OCI-LY7 (cell line): ENCODE measurements around the gene DDRGK1. TPM values are rescaled to one million over a fixed set of nuclear protein-coding genes. Genes with fewer than 3 reads are reported as not detected.
"Not testable (repeated sequence)": the region's sequence is repeated elsewhere in the genome, so short reads cannot be mapped to it uniquely, and the experiment has no call there.

ENCODE experiments used
- BruUV-seq: library from RNA; stranded (reverse); fragments of 400-500 nt; replicated peaks from 2 replicates; lab custom pipeline; 2021; lab: Mats Ljungman, UMichigan
- CTCF ChIA-PET: fragments of 300-600 bp; sonication (Branson Sonifier 250); formaldehyde crosslinking; loops from one replicate; lab custom pipeline; 2022; ENCODE audit warnings: antibody characterized with exemption; ENCODE audit not compliant: unreplicated experiment; lab: Charles Lee
- POLR2A ChIA-PET: fragments of 300-600 bp; sonication (Branson Sonifier 250); formaldehyde crosslinking; loops from one replicate; lab custom pipeline; 2022; ENCODE audit warnings: antibody characterized with exemption; lab: Charles Lee
- DNase-seq: peaks from one replicate; pipeline ENCODE4 v3.0.0-alpha.2; 2015; ENCODE audit warnings: low spot score
- H2AFZ ChIP-seq: fragments of 200-600 bp; sonication (generic), shearing (Covaris generic); 2 replicates; pipeline ENCODE4 v1.6.1; 2014; ENCODE audit warnings: mild to moderate bottlenecking, antibody characterized with exemption, low read length, moderate library complexity
- H3K27ac ChIP-seq: fragments of 200-600 bp; sonication (generic); 2 replicates; pipeline ENCODE4 v1.5.1; 2014; ENCODE audit warnings: mixed run types, low read depth, mild to moderate bottlenecking, moderate library complexity, low read length, inconsistent platforms; ENCODE audit not compliant: poor library complexity, severe bottlenecking
- H3K36me3 ChIP-seq: fragments of 200-600 bp; sonication (generic); 2 replicates; pipeline ENCODE4 v1.6.1; 2014; ENCODE audit warnings: mild to moderate bottlenecking, antibody characterized with exemption, low read length, moderate library complexity, mixed read lengths; ENCODE audit not compliant: insufficient read depth
- H3K4me1 ChIP-seq: fragments of 200-600 bp; sonication (generic); 2 replicates; pipeline ENCODE4 v1.5.1; 2014; ENCODE audit warnings: mild to moderate bottlenecking, low read length; ENCODE audit not compliant: insufficient read depth, poor library complexity, severe bottlenecking
- H3K4me2 ChIP-seq: fragments of 200-600 bp; sonication (generic); 2 replicates; pipeline ENCODE4 v1.6.1; 2014; ENCODE audit warnings: mild to moderate bottlenecking, low read length
- H3K4me3 ChIP-seq: fragments of 200-600 bp; sonication (generic); 2 replicates; pipeline ENCODE4 v1.5.1; 2014; ENCODE audit warnings: mild to moderate bottlenecking, low read depth, low read length; ENCODE audit not compliant: poor library complexity, severe bottlenecking
- H3K79me2 ChIP-seq: fragments of 200-600 bp; sonication (generic); 2 replicates; pipeline ENCODE4 v1.6.1; 2016; ENCODE audit warnings: low read depth, mild to moderate bottlenecking, low read length, moderate library complexity, mixed read lengths; ENCODE audit not compliant: insufficient read depth
- H3K9me2 ChIP-seq: fragments of 200-600 bp; sonication (generic); 2 replicates; pipeline ENCODE4 v1.6.1; 2016; ENCODE audit warnings: mild to moderate bottlenecking, low read length, mixed read lengths; ENCODE audit not compliant: insufficient read depth
- H3K9me3 ChIP-seq: fragments of 200-600 bp; sonication (generic); 2 replicates; pipeline ENCODE4 v1.6.1; 2014; ENCODE audit warnings: mild to moderate bottlenecking, mixed run types, low read length, mixed read lengths
- H4K20me1 ChIP-seq: fragments of 200-600 bp; sonication (generic); 2 replicates; pipeline ENCODE4 v1.6.1; 2014; ENCODE audit warnings: mild to moderate bottlenecking, antibody characterized with exemption, low read length, moderate library complexity, mixed read lengths; ENCODE audit not compliant: insufficient read depth
- CTCF ChIP-seq: fragments of 200-600 bp; sonication (generic); conservative IDR thresholded peaks from 2 replicates; pipeline ENCODE4 v1.5.1; 2014; ENCODE audit warnings: mild to moderate bottlenecking, antibody characterized with exemption, low read length, moderate library complexity, mixed read lengths
- EZH2phosphoT487 ChIP-seq: fragments of 200-600 bp; sonication (generic); IDR thresholded peaks from 2 replicates; pipeline ENCODE4 v1.6.1; 2018; ENCODE audit warnings: low read depth, borderline replicate concordance, mild to moderate bottlenecking, mixed run types, antibody characterized with exemption, low read length, moderate library complexity, mixed read lengths
- intact Hi-C: fragments of 100-400 bp; cut with micrococcal nuclease; formaldehyde crosslinking; loops from one replicate; pipeline ENCODE4 v1.10.0; 2022; ENCODE audit not compliant: unreplicated experiment
- total RNA-seq, 2 experiments: library from RNA; depleted of rRNA in 1 of 2; stranded (reverse); fragments of >200 nt in 1 of 2; shearing (Covaris generic) in 1 of 2; gene quantifications; 2 replicates each; pipeline ENCODE4 v1.2.3, GENCODE V29; 2014 to 2022

DDRGK1 gene
- total RNA-seq, 2 experiments from 2014 or later: 37.7 to 55.0 TPM

DNA sequence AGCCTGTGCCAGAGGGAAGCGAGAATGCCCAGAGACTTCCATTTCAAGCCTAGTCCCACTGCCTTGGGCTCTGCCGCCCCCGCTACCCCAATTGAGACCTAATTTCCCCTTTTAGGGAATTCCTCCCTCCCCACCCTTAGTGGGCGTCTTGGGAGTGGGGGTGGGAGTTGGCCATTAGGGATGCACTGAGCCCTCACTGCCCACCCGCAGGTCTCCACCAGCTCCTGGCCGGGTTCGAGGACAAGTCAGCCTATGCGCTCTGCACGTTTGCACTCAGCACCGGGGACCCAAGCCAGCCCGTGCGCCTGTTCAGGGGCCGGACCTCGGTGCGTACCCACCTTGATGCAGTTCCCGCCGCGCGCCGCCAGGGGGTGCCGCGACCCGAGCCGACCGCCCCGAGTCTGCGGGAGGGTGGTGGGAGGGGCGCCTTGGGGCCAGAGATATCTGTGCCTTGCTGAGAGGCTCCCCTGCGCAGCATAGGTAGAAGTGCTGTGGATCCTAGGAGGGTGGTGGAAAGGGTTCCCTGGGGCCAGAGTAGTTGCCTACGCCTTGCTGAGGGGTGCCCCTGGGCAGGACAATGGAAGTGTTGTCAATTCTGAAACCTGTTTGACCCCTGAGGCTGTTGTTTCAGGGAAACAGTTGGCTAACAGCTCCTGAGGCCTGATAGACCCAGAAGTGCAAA is 14.0 kb upstream of the DDRGK1 start:
- Histone ChIP-seq H3K4me3 (no peak overlapping the region), H3K4me1 (peaks cover 15% of the 10 kb centered on the region), H3K27ac (no peak overlapping the region), H3K79me2 (no peaks in the 10 kb centered on the region), H3K9me3 (no peaks in the 10 kb centered on the region), H3K9me2 (no peaks in the 10 kb centered on the region), H3K36me3 (peaks cover 72% of the 10 kb centered on the region), H4K20me1 (no peaks in the 10 kb centered on the region), H2AFZ (no peak overlapping the region), H3K4me2 (no peak overlapping the region)
- ChIA-PET CTCF (no interaction called here), POLR2A (interaction anchor here (0.6 to 0.9 kb wide), 4 partner anchors 8 to 1158 kb away, joined by 3 to 5 read pairs (median 4); no protein-coding TSS in a partner anchor)
- TF ChIP-seq EZH2phosphoT487 (no peak), CTCF (peak; percentile 78)
- intact Hi-C loops: loop anchor here (2.0 kb wide), 1 partner anchor 98 kb away; no protein-coding TSS in a partner anchor
- peak; percentile 43 for DNase-seq
- BruUV-seq: no TSS peak

DNA sequence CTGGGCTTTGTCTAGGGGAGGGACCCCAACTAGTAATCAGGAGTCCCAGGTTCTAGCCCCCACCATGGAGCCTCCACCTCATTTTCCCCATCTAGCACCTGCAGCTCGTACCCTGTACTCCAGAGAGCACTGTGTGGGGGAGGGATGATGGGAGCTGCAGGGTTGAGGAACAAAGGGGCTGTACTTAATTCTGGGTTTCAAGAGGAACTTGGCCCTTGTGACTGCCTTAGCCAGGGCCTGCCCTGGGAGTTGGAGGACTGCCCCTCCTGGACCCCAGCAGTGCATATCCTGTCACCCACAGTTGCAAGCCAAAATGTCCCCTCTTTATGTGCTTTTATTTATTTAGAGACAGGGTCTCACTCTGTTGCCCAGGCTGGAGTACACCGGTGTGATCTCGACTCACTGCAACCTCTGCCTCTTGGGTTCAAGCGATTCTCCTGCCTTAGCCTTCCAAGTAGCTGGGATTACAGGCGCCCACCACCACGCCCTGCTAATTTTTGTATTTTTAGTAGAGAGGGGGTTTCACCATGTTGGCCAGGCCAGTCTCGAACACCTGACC is 11.0 kb upstream of the DDRGK1 start:
- H3K9me3 ChIP-seq, CTCF ChIA-PET, H3K4me1 ChIP-seq, DNase-seq, H3K9me2 ChIP-seq, H2AFZ ChIP-seq, BruUV-seq, intact Hi-C loops, H3K4me2 ChIP-seq, H4K20me1 ChIP-seq, H3K4me3 ChIP-seq, H3K27ac ChIP-seq: not testable (repeated sequence)
- Histone ChIP-seq H3K79me2 (peaks cover 12% of the 10 kb centered on the region), H3K36me3 (peaks cover 62% of the 10 kb centered on the region)
- POLR2A ChIA-PET: interaction anchor here (0.6 kb wide), 1 partner anchor 512 kb away, joined by 5 read pairs; no protein-coding TSS in a partner anchor

- no peaks in the 10 kb centered on the region for H3K9me2 ChIP-seq
- ChIA-PET CTCF (no interaction called here), POLR2A (no interaction called here)
- no peak overlapping the region for H3K4me2 ChIP-seq
- no TSS peak for BruUV-seq
- no peak overlapping the region for H3K27ac ChIP-seq
- H2AFZ ChIP-seq: no peak overlapping the region
- H3K9me3 ChIP-seq: no peaks in the 10 kb centered on the region
- intact Hi-C loops: no loop called here
- peaks cover 23% of the 10 kb centered on the region for H3K79me2 ChIP-seq
- DNase-seq: no peak
- peaks cover 44% of the 10 kb centered on the region for H3K36me3 ChIP-seq
- H4K20me1 ChIP-seq: no peaks in the 10 kb centered on the region
- H3K4me3 ChIP-seq: no peak overlapping the region
- no peak for TF ChIP-seq EZH2phosphoT487
- no peak for TF ChIP-seq CTCF
- H3K4me1 ChIP-seq: peaks cover 9% of the 10 kb centered on the region
Measured at GRCh38 chr20:3213226-3213625, 8.7 kb upstream of the DDRGK1 start.
